Esophagus squamous epithelium (tissue), 4 donors: ENCODE measurements around the gene MOB3C.

Experiments used
- CTCF ChIP-seq, 6 experiments: fragments of 450-650 bp in 4 of 6; fragments of 200-600 bp in 2 of 6; sonication (generic) in 2 of 6; IDR thresholded peaks; one replicate each; pipeline ENCODE4 v1.5.1; 2016 to 2019; ENCODE audit warnings: antibody characterized with exemption in 6 of 6, mild to moderate bottlenecking in 4 of 6, moderate library complexity in 4 of 6
- POLR2A ChIP-seq, 4 donors: fragments of 450-650 bp; IDR thresholded peaks; one replicate each; pipeline ENCODE4 v1.6.1; 2017; ENCODE audit warnings: antibody characterized with exemption in 4 of 4, mild to moderate bottlenecking in 4 of 4, moderate library complexity in 3 of 4

GRCh38 chr1:46575300-46575699 is 41.3 kb downstream of the MOB3C start:
- no peak for TF ChIP-seq CTCF (IDR thresholded peaks at IDR 0.05)
- TF ChIP-seq POLR2A (IDR thresholded peaks at IDR 0.05), result no peak
